ENCODE data around the gene CHST11. TPM values are rescaled to one million over a fixed set of nuclear protein-coding genes. Genes with fewer than 3 reads are reported as not detected.

The CHST11 gene
- total RNA-seq, 4 donors from 2014 or later: 2.1 to 7.3 (median 4.9) TPM

DNA sequence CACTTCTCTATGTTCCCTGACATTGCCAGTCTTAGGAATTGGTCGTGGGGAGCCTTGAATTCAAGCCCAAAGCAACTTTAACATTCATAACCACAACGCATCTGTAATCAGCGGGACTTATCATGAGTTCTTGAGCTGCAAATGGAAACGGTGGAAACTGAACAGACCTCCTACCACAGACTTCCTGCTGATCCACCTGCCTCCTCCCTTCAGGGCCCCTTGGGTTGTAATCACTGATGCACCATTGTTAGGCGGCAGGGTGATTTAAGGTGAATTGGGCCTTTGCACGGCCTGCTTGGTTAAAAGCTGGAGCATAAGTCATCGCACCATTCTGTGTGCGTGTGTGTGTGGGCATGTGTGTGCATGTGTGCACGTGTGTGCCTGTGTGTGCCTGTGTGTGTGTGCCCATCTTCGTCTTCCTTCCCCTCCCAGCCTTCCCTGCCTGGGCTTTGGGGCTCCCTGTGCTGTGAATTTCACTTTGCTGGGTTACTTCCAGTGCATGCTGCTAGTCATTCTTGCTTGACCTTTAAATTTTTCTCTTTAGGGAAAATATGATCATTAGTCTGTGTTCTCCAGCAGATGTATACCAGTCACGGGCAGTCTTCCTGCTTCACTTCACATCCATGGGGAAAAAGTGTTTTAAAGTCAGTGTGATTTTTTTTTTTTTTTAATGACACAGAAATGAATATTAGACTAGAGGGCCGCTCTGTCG, 29.1 kb downstream of the CHST11 start:
- WGBS, 2 donors: 75 to 79% methylated on average over 13 of the region's 13 CpGs
- no peak for TF ChIP-seq POLR2A (IDR thresholded peaks at IDR 0.05)
- TF ChIP-seq, protein P1, sequence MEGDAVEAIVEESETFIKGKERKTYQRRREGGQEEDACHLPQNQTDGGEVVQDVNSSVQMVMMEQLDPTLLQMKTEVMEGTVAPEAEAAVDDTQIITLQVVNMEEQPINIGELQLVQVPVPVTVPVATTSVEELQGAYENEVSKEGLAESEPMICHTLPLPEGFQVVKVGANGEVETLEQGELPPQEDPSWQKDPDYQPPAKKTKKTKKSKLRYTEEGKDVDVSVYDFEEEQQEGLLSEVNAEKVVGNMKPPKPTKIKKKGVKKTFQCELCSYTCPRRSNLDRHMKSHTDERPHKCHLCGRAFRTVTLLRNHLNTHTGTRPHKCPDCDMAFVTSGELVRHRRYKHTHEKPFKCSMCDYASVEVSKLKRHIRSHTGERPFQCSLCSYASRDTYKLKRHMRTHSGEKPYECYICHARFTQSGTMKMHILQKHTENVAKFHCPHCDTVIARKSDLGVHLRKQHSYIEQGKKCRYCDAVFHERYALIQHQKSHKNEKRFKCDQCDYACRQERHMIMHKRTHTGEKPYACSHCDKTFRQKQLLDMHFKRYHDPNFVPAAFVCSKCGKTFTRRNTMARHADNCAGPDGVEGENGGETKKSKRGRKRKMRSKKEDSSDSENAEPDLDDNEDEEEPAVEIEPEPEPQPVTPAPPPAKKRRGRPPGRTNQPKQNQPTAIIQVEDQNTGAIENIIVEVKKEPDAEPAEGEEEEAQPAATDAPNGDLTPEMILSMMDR (IDR thresholded peaks at IDR 0.05): no peak
- no peak for DNase-seq (ENCODE audit: low spot score in 2 of 2)
- intact Hi-C loops (cut with DNase I; ENCODE audit: low total_unique reads): no loop called here
- no peak overlapping the region for H3K4me3 ChIP-seq (ENCODE audit: low read depth, poor library complexity, severe bottlenecking)

DNA sequence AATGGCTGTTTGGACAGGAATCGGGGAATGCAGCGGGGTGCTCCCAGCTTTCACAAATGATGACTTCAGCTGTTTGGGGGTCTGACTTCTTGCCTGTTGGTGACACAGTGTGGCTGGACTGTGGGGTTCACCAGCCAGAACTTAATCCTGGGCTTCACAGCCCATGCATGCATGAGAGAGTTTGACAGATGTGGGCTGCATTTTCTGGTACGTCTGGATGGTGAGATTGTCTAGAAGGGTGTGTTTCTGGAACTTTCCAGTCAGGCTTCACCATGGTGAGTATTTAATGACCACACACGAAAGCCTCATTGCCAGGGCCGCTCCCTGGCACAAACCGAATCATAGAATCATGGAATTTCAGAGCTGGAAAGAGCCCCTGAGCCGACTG, 29.6 kb downstream of the CHST11 start:
- no peak for DNase-seq (ENCODE audit: low spot score in 2 of 2)
- WGBS, 2 donors: 62 to 65% methylated on average over 7 of the region's 7 CpGs
- H3K4me3 ChIP-seq (ENCODE audit: low read depth, poor library complexity, severe bottlenecking): no peak overlapping the region
- TF ChIP-seq POLR2A (IDR thresholded peaks at IDR 0.05): no peak
- TF ChIP-seq, protein P1 (IDR thresholded peaks at IDR 0.05): no peak
- intact Hi-C loops (cut with DNase I; ENCODE audit: low total_unique reads): no loop called here

DNA sequence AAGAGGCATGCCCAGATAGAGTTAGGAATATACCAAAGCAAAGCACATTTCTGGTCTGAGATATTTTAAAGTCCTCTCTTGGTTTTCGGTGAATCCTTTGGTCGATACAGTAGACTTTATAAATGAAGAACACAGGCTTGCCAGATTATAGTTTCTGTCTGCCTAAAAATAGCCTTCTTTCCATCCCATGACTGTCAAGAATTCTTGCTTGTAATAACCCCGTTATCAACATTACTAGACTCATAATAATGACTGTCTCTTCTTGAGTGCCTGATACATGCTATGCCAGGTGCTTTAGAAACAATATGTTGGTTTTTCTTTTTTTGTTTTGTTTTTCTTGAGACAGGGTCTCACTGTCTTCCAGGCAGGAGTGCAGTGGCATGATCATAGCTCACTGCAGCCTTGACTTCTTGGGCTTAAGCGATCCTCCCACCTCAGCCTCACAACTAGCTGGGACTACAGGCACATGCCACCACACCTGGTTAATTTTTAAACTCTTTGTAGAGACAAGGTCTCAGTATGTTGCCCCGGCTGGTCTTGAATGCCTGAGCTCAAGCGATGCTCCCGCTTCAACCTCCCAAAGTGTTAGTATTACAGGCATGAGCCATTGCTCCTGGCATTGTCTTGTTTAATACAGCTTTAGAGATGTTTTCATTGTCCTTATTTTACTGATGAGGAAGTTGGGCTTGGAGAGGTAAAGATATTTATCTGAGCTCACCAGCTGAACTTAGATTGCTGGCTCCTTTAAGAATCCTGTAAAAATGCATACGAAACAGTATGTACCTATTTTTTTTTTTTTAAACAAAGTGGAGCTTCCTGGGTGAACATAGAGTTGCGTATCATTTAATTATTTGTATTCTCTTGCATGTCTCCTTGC, 30.4 kb downstream of the CHST11 start:
- 73 to 77% methylated on average over 9 of the region's 9 CpGs for WGBS, 2 donors
- H3K4me3 ChIP-seq (ENCODE audit: low read depth, poor library complexity, severe bottlenecking): no peak overlapping the region
- no peak for TF ChIP-seq POLR2A (IDR thresholded peaks at IDR 0.05)
- TF ChIP-seq, protein P1 (IDR thresholded peaks at IDR 0.05): no peak
- intact Hi-C loops (cut with DNase I; ENCODE audit: low total_unique reads): no loop called here
- DNase-seq (ENCODE audit: low spot score in 2 of 2): no peak

DNA sequence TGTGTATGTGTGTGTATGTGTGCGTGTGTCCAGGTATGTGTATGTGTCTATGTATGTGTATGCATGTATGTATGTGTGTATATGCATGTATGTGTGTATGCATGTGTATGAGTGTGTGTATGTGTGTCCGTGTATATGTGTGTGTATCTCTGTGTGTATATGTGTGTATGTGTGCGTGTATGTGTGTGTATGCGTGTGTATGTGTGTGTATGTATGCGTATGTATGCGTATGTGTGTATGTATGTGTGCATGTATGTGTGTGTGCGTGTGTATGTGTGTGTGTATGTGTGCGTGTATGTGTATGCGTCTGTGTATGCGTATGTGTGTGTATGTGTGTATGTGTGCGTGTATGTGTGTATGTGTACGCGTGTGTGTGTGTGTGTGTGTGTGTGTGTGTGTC, 31.6 kb downstream of the CHST11 start:
- intact Hi-C loops (cut with DNase I; ENCODE audit: low total_unique reads): no loop called here

DNA sequence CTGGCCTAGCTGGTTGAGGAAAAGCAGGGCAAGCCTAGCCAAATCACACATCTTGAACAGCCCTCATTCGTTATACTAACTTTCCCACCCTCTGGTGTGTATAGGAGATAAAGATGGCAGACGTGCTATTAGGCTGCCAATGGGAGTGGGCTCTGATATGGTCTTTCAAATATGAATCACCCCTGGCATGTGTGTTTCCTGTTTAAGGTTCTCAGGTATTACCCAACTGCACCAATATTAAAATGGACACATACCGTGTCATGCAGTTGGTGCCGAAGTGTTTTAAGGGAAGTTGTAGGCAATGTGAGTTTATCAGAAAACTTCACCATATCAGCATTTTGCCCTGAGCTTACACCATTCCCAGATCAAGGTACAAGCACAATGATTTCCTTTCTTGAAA, 33.4 kb downstream of the CHST11 start:
- no peak overlapping the region for H3K4me3 ChIP-seq (ENCODE audit: low read depth, poor library complexity, severe bottlenecking)
- WGBS, 2 donors: 94 to 95% methylated on average over 4 of the region's 4 CpGs
- intact Hi-C loops (cut with DNase I; ENCODE audit: low total_unique reads): no loop called here
- TF ChIP-seq POLR2A (IDR thresholded peaks at IDR 0.05): no peak
- TF ChIP-seq, protein P1 (IDR thresholded peaks at IDR 0.05): no peak
- no peak for DNase-seq (ENCODE audit: low spot score in 2 of 2)

More for the DNA sequence above, 31.6 kb downstream of the CHST11 start:
- no peak overlapping the region for H3K4me3 ChIP-seq (ENCODE audit: low read depth, poor library complexity, severe bottlenecking)
- 91 to 92% methylated on average over 13 of the region's 13 CpGs for WGBS, 2 donors
- DNase-seq (ENCODE audit: low spot score in 2 of 2): no peak
- TF ChIP-seq POLR2A (IDR thresholded peaks at IDR 0.05): no peak
- TF ChIP-seq, protein P1 (IDR thresholded peaks at IDR 0.05): no peak
